DOHH2 (cell line): ENCODE results near the gene KIF5C.

ENCODE experiments used
- CTCF ChIP-seq: fragments of 200-600 bp; sonication (generic); IDR thresholded peaks from one replicate; pipeline ENCODE4 v1.5.1; 2014; ENCODE audit warnings: antibody characterized with exemption, mild to moderate bottlenecking, low read depth, low read length; ENCODE audit not compliant: poor library complexity, severe bottlenecking
- EZH2phosphoT487 ChIP-seq: fragments of 200-600 bp; sonication (generic); IDR thresholded peaks from 2 replicates; pipeline ENCODE4 v1.6.1; 2017; ENCODE audit warnings: borderline replicate concordance, mild to moderate bottlenecking, antibody characterized with exemption, low read length, moderate library complexity, mixed read lengths

- TF ChIP-seq CTCF = no peak
- no peak for TF ChIP-seq EZH2phosphoT487
Measured at GRCh38 chr2:148971547-148971946, 96.5 kb downstream of the KIF5C start.
